GM04503 (cell line): ENCODE data around the gene CHCHD4.
"Not testable (repeated sequence)": the region's sequence is repeated elsewhere in the genome, so short reads cannot be mapped to it uniquely, and the experiment has no call there.

Source experiments
- DNase-seq: peaks from one replicate; pipeline ENCODE4 v3.0.0-alpha.2; 2012; ENCODE audit warnings: low read depth

Gene CHCHD4

GRCh38 chr3:14120111-14120920 lies 4.4 kb downstream of the CHCHD4 start:
- DNase-seq: no peak

DNA sequence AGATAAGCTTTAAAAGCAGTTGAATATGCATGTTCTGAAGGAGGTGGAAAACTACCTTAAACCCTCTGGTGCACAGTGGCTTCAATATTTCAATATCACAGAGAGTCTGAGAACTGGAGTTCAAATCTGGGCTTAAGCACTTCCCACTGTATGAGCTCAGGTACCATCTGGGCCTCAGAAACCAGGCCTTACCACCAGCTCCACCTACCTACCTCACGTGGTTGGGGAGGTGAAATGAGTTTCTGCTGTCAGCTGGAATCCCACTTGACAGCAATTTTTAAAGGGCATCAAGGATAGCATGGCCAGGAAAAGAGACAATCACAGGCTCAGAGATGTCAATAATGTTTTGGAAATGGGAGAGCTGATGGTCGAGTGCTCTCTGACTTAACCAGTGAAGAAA lies 5.0 kb downstream of the CHCHD4 start:
- no peak for DNase-seq

GRCh38 chr3:14118400-14119381 lies 6.0 kb downstream of the CHCHD4 start:
- no peak for DNase-seq

DNA sequence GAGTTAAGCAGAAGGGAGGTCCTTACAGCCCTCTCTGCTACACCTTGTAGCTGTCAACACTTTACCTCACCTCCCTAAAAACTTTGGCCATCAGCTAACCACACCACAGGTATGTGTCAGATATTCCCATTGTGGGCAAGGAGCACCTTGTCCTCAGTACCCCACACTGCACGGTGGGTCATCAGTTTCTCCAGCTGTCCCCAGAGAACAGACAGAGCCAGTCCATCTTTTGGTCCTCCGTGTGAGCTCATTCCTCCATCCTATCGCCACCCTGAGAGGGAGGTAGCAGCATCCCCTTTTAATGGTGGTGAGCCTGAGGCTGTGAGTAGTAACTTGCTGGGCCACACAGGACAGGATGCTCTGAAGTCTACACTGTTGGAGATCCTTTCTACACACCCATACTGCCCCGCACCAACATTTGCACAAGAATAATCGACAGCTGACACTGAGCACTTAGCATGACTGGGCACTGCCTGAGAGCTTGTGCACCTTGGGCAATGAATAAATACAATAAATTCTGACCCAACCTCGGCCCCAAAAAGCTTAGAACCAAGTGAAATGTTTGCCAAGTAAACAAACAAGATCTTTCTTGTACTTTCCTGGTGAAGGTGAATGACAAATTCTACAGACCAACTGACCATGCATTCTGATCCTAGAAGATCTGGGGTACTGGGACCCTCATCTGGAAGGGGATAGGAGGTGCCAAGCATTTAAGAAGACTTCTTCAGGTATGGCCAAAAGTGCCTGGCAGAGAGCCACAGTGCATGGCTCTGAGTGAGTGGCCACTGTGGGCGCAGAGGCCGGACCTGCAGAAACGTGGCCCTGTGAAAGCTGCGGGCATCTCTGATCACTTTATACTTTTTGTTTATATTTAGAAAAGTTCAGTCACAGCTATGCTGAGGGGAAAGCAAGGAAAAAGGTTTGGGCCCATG lies 6.9 kb downstream of the CHCHD4 start:
- DNase-seq: no peak

- DNase-seq: no peak
Observed at GRCh38 chr3:14113965-14114635, 10.6 kb downstream of the CHCHD4 start.

GRCh38 chr3:14110699-14111098 lies 14.0 kb downstream of the CHCHD4 start:
- DNase-seq: no peak

DNA sequence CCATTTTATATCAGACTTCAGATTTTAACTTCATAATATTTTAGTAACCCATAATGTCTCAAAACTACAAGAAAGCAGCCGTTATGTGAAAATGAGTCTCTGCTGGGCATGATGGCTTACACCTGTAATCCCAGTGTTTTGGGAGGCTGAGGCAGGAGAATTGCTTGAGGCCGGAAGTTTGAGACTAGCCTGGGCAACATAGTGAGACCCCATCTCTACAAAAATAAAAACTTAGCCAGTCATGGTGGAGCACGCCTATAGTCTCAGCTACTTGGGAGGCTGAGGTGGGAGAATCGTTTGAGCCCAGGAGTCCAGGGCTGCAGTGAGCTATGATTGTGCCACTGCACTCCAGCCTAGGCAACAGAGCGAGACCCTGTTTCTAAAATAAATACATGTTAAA lies 14.8 kb downstream of the CHCHD4 start:
- not testable (repeated sequence) for DNase-seq

DNA sequence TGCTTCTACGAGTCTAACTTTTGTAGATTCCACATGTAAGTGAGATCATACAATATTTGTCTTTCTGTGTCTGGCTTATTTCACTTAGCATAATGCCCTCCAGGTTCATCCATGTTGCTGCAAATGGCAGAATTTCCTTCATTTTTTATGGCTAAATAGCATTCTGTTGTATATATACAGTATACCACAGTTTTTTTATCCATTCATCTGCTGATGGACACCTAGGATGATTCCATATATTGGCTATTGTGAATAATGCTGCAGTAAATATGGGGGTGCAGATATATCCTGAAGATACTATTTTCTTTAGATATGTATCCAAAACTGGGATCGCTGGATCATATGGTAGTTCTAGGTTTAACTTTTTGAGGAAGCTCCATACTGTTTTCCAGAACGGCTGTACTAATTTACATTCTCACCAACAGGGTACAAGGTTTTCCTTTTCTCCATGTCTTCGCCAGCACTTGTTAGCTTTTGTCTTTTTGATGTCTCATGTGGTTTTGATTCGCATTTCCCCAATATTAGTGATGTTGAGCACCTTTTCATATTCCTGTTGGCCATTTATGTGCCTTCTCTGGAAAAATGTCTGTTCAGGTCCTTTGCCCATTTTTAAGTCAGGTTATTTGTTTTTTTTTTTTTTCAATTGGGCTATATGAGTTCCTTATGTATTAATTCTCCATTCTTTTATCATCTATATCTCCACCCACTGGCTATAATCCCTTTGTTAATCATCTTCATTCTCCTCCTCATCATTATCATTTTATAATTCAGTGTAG lies 26.9 kb downstream of the CHCHD4 start:
- DNase-seq: peak; percentile 52

DNA sequence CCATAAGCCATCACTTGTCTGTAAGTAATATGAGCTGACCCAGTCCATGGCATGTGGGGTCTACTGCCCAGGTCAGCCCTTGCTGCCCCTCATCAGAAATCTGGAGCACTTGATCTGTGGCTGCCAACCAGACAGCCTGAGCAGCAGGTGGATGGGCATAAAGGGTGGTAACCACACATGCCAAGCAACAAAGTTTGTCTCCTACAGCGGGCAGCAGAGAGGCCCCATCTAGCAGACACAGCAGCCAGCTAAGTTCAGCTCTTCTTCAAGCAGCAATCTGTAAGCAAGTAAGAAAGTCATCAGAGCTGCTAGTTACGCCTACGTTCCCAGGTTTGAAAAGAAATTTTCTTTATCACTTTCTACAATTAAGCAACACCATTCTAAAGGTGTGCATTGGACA lies 27.9 kb downstream of the CHCHD4 start:
- DNase-seq: no peak

GRCh38 chr3:14093831-14094230 lies 30.8 kb downstream of the CHCHD4 start:
- DNase-seq: no peak

DNA sequence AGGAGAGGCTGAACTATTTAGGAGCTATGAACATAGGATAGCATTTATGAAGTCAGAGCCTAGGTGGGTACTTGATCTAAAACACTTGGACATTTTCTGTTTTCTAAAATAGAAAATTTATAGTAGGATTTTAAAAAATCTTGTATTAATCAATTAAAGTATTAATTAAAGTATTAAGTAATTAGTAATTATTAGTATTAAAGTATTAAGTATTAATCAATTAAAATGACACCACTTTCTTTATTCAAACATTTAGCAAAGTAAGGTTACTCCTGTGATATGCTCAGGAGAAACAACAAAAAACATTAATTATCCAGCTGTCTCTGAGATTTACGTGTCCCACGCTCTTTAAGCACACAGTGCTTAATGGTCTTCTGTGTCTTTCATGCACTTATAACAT lies 32.2 kb downstream of the CHCHD4 start:
- no peak for DNase-seq

GRCh38 chr3:14091959-14092358 lies 32.7 kb downstream of the CHCHD4 start:
- DNase-seq: not testable (repeated sequence)

- not testable (repeated sequence) for DNase-seq
Observed at GRCh38 chr3:14087461-14087860, 37.2 kb downstream of the CHCHD4 start.

DNA sequence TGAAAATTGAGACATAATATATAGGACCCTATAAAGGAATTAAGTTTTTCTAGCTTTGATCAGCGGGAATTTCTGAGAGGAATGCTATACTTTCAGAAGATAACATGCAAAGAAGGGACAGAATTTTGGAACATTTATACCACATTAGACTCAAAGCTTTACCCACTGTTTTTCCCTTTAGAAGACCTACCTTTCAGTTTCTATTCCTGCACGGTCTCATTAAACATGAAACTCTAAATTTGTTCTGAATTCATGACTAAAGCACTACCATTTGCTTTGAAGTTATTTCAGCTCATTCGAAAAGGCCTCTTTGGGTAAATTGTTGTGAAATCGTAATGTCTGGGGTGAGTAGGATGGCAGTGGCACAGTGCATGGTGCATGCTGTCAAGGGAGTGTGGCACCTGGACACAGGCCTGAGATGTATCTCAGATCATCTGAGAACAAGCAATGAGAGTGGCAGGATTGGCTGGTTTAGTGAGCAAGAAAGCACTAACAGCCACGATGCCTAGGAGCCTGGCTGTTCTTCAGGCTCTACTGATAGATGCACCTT lies 42.5 kb downstream of the CHCHD4 start:
- DNase-seq: no peak

- DNase-seq: no peak
Observed at GRCh38 chr3:14077310-14077709, 47.4 kb downstream of the CHCHD4 start.

- DNase-seq: not testable (repeated sequence)
Observed at GRCh38 chr3:14075233-14075632, 49.4 kb downstream of the CHCHD4 start.

GRCh38 chr3:14064910-14065309 lies 59.8 kb downstream of the CHCHD4 start:
- DNase-seq: no peak

- no peak for DNase-seq
Observed at GRCh38 chr3:14063152-14063551, 61.5 kb downstream of the CHCHD4 start.
